NCI-H345 treated with DMSO at 0.1 percent for 48 hours (cell line): ENCODE measurements around the gene PPP1R7.
"Not testable (repeated sequence)": the region's sequence is repeated elsewhere in the genome, so short reads cannot be mapped to it uniquely, and the experiment has no call there.

Experiments used
- DNase-seq: peaks from one replicate; lab custom pipeline; 2025; ENCODE audit not compliant: unreplicated experiment; lab: John Stamatoyannopoulos, UW

The PPP1R7 gene, protein sequence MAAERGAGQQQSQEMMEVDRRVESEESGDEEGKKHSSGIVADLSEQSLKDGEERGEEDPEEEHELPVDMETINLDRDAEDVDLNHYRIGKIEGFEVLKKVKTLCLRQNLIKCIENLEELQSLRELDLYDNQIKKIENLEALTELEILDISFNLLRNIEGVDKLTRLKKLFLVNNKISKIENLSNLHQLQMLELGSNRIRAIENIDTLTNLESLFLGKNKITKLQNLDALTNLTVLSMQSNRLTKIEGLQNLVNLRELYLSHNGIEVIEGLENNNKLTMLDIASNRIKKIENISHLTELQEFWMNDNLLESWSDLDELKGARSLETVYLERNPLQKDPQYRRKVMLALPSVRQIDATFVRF

DNA sequence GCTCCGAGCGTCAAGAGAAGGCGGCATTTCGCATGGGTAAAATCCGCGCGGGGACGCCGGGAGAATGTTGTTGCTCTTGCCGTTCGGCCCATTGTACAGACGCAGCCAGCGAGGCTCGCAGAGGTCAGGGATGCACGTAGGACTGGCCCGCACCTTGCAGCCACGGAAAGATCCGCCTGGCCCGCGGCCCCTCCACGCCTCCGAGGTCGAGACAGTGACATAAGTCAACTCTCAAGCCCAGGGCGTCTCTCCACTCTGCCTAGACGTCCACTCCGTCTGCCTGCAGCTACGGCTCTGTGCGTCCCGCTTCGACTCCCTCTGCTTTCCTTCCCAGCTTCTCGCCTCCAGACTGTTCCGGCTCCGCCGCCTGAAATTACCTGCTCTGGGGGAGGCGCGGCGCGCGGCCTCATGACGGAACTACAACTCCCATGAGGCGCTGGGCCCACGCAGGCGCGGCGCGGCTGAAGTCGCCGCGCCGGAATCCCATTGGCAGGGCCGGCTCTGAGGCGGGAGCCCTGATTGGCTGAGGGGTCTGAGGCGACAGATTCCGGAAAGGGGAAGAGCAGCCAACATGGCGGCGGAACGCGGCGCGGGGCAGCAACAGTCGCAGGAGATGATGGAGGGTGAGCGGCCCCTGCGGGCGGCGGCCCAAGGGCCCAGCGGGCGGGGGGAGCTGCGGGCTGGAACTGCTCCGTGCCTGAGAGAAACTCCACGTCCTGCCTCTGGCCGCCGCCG lies at the start of gene PPP1R7:
Gene PPP1R7, plus strand, starts transcription at position 543 of the 735 bp plus-strand sequence. Its CDS starts 29 bp downstream, at position 572.
- DNase-seq, result peak; percentile 94

GRCh38 chr2:241102239-241102803 lies 47.9 kb upstream of the PPP1R7 start, which contains the start of gene MTERF4:
Gene MTERF4, minus strand, starts transcription at chr2:241102287. Its CDS starts 14 bp downstream, at chr2:241102273.
- peak; percentile 78 for DNase-seq

GRCh38 chr2:241103176-241103595 lies 47.1 kb upstream of the PPP1R7 start:
- no peak for DNase-seq

- DNase-seq, result not testable (repeated sequence)
Observed at GRCh38 chr2:241104611-241105010, 45.7 kb upstream of the PPP1R7 start.

GRCh38 chr2:241105641-241106040 lies 44.6 kb upstream of the PPP1R7 start:
- DNase-seq, result no peak

- DNase-seq, result no peak
Observed at GRCh38 chr2:241107031-241107783, 43.1 kb upstream of the PPP1R7 start.

DNA sequence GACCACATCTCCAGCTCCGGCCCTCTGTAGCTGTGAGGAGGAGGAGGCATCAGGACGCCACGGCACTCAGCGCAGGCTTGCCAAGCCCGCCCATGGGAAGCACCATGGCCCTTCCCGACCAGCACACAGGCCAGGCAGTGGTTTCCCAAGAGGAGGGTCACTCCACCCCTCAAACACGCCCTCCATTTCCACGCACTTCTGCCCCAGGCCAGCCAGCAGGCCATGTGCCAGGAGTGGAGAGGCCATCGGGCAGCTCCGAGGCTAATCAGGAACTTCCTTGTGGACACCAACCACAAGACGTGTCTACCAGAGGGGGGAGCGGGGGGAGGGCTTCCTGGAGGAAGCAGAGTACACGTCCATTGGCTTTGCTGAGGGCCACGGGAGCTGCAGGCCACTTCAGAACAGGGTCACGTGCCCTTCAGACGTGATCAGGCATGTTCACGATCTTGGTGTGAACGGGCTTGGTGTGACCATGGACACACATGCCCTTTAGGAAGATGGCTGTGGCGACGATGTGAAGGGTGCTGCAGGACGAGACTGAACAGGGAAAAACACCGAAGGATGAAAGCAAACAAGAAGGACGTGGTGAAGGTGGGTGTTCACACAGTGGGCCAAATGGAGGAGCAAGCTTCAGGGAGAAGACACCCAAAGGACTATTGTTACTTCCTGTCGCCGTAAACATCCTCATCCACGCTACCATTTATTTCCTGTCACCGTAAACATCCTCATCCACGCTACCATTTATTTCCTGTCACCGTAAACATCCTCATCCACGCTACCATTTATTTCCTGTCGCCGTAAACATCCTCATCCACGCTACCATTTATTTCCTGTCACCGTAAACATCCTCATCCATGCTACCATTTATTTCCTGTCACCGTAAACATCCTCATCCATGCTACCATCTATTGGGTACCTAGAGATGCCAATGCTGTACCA lies 41.7 kb upstream of the PPP1R7 start:
- no peak for DNase-seq

DNA sequence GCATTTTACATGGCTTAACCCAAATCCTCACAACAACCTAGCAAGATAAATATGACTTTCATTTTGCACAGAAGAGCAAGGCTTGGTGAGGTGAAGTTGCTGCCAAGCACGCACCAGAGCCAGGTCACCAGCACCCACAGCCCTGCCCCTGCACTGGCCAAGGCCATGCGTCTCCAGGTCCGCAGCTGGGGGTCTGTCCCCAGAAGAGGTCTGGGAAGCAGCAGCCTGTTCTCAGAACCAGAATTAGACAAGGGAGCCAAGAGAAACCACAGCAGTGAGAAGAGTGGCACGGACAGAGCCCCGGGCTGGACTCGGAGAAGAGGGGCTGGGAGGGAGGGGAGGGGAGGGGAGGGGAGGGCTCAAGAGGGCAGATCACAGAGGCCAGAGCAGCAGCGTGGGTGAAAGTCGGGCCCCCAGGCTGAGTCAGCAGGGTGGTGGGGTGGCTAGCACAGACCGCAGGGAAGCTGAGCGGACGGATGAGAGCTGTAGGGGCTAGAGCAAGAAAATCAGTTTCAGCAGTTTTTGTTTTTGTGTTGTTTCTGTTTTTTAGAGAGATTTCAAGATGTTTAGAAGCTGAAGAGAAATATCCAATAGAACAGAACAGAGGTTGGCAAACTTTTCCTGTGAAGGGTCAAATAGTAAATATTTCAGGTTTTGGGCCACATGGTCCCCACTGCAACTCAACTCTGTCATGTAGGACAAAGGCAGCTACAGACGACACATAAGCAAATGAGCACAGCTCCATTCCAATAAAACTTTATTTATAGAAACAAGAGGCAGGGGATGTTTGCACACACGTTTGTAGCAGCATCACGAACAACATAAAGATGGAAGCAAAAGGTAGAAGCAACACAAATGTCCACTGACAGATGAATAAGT lies 40.8 kb upstream of the PPP1R7 start:
- no peak for DNase-seq

GRCh38 chr2:241110089-241110606 lies 40.1 kb upstream of the PPP1R7 start:
- no peak for DNase-seq

GRCh38 chr2:241110607-241111439 lies 39.4 kb upstream of the PPP1R7 start:
- DNase-seq, result no peak

- no peak for DNase-seq
Observed at GRCh38 chr2:241111440-241111805, 38.8 kb upstream of the PPP1R7 start.

DNA sequence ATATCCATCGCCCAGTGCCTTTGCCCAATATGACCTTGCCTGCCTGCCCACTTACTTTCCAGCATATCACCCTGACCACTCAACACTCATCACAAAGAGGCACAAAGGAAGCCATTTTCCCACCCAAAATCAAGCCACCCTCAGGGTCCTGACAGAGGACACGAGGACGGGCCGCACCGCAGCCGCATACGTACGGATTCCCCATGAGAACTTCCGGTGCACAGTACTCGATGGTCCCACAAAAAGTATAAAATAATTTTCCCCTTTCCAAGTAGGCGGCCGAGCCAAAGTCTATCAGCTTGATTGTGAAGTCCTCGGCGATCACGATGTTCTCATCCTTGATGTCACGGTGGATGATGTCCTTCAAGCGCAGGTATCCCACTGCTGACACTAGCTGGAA lies 38.2 kb upstream of the PPP1R7 start:
- DNase-seq, result no peak

DNA sequence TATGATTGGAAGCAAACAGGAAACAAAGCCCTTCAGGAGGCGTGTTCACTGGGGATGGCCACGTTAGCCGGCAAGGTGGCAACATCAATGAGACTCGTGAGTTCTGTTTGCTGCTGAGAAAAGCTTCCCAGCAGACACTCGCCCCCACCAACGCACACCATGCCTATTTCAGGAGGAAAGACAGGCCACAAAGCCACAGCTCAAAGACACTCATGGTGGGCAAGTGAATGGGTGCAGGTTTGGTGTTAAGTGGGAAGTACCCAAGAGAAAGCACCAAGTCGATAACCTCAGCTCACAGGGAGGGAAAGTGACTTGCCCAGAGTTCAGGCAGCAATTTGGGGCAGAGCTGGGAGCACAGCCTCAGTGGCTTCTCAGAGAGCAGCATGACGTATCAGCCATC lies 37.7 kb upstream of the PPP1R7 start:
- no peak for DNase-seq

DNA sequence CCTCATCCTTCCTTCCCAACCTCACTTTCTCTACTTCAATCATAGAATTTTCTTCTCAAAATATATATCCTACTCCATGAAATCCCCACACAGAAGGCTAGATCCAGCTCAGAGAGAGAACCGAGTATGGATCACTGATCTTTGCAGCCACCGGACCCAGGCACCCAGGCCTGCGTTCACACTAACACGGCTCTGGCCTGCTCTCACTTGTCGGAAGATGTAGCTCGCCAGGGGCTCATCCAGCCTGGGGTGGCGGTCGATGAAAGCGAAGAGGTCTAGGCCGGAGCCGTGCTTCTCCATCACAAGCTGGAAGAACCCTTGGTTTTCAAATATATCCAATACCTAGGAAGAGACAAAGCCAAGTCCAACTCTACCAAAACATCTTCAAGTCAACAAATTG lies 35.4 kb upstream of the PPP1R7 start:
- no peak for DNase-seq

- DNase-seq, result no peak
Observed at GRCh38 chr2:241115361-241115760, 34.9 kb upstream of the PPP1R7 start.

DNA sequence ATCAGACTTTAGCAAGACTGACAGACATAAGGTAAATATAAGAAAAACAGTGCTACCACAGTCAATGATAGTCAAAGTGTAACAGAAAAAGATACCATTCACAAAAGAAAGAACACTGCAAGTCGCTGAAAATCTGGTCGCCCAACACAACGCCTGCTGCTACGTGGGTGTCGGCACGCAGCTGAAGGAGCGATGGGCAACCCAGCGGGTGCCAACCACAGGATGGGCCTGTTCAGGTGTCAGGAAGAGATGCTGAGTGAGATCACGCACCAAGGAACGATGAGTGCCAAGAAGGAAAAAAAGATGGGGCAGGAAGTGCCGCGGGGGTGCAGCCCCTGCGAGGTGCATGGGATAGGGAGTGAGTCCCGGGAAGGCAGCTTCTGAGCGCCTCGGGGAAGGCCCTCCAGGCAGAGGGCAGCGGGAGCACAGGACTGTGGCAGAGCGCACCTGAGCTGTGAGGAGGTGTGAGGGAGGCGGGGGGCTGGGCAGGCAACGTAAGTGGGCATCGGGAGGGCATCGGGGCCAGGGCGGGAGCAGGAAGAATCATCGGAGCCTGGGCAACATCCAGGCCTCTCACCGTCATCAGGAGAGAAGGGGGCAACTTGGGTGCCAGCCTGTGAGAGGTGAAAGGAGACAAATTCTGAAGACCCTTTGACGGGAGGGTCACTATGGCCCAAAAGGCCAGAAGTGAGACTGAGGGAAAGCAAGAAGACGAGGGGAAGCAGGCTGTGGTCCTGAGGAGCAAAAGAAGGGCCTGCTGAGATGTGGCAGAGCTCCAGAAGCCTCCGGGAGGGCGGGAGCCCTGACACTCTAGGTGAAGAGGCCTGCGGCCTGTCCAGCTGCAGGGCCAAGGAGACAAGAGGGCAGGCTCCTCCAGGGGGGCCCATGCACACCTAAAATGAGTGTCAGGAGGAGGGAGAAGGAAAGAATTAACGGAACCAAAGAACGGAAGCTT lies 33.4 kb upstream of the PPP1R7 start:
- DNase-seq, result no peak
